GM19468 (cell line): ENCODE measurements around the gene PSORS1C1.
"Not testable (repeated sequence)": the region's sequence is repeated elsewhere in the genome, so short reads cannot be mapped to it uniquely, and the experiment has no call there.

Experiments
- ATAC-seq: cut with Tn5 transposase; IDR thresholded peaks from one replicate; pipeline ENCODE4 v1.9.1; 2021; ENCODE audit warnings: mild to moderate bottlenecking, moderate library complexity, moderate number of reproducible peaks; ENCODE audit not compliant: unreplicated experiment; ENCODE audit errors: extremely low read depth

The PSORS1C1 gene

DNA sequence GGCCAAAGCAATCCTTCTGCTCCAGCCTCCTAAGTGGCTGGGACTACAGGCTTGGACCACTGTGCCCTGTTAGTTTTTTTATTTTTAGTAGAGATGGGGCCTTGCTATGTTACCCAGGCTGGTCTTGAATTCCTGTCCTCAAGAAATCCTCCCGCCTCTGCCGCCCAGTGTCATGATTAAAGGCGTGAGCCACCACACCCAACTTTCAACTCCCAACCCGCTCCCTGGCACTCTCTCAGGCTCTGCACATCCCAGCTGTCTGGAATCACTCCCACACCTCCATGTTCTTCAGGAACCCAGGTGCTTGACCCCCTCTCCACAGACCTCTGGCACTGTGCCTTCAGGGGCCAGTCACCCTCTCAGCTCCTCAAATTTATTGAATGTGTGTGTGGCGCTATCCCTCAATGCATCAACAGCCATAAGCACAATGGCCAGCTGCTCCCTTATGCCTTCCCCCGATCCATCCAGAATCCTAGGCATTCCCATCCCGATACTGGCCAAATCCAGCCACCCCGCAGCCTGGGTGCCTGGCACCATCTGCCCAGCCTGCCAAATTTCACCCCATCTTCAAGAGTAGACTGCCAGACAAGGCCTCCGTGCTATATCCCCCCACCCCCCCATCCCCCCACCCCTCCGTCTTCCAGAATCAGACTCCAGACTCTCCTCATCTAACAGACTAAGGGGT is 56.5 kb downstream of the PSORS1C1 start:
- no peak for ATAC-seq

DNA sequence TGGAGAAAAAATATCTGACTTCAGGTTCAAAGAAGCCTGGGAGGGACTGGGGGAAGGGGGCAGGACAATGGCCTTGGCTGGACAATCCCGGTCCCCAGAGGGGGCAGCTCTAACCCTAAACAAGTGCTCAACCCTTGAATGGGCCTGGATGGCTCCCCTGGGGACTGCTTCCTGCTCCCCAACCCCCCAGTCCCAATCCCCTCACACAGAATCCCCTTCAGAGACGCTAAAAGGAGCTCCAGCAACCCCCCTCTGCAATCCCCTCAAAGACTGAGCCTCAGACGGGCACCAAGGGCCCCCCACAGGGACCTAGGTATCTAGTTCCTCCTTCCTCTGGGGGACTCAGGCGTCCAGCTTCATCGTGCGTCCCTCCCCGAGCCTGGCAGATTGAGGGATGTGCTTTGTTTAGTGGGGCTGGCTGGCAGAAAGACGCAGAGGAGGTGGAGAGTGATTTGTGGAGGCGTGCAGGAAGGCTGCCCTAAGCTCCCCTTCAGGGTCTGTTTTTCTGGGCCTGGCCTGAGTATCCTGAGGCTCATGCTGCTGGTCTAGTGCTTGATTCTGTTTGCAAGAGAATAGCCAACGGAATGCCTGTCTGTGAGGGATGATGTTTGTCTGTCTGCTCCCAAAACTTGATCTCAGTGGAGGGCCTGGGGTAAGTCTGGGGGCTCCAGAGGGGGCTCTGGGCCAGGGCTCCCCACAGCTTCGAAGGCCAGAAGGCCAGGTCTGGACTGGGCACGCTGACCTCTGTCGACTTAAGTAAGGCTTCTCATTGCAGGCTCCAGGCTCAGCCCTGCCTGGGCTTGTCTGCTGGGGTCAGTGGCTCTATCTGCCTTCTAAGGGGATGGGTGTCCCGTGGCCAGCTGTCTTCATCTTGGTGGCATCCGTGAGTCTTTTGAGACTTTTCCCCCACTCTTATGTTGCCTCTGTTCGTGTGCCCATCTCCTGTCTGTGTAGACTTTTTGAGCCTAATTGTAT is 57.6 kb downstream of the PSORS1C1 start:
- ATAC-seq: no peak

DNA sequence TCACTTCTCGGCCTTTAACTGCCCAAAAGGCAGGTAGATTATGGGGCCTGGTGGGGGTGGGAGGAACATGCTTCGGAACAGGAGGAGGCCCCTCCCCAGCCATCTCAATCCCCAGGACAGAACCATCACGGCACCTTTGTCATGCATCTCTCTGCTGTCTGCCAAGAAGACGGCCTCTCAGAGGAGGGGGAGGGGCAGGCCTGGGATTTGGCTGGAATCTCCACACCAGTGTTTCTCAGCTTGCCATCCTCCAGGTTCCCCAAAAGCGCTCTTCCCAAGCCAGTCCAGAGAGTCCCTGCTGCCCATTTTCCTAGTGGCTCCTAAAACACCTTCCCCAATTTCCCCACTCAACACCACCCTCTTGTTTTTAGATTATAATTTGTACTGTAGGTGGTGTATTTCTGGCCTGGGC is 58.4 kb downstream of the PSORS1C1 start:
- ATAC-seq: no peak

DNA sequence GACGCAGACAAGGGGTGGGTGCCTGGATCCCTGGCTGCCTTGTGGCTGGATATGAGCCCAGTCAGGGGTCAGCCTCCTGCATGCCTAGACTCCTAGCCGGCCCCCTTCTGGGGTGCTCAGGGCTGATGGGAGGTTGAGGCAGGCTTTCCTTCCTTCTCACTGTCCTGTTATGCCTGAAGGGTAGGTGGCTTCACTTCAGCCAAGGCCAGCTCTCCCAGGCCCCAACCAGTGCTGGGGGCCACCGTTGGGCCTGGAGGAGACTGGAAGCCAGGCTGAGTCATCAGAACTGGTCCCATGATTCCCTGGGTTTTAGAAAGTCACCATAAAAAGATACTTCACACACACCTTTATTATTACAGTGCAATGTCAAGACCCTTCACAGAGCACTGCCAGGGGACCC is 58.8 kb downstream of the PSORS1C1 start:
- no peak for ATAC-seq

DNA sequence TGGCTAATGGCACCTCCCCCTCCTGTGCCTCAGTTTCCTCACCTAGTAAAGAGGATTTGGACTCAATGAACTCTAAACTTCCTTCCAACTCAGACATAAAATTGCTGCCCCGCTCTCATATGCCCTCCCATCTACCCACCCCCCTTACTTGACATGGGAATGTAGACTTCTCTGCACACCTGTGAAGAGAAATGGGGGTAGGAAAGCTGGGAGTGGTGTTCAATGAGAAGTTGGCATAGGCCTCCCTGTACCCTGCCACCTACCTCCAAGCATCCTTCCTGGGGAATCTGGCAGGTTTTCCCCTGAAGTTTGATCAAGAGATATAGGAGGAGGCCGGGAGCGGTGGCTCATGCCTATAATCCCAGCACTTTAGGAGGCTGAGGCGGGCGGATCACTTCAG is 59.8 kb downstream of the PSORS1C1 start:
- no peak for ATAC-seq

DNA sequence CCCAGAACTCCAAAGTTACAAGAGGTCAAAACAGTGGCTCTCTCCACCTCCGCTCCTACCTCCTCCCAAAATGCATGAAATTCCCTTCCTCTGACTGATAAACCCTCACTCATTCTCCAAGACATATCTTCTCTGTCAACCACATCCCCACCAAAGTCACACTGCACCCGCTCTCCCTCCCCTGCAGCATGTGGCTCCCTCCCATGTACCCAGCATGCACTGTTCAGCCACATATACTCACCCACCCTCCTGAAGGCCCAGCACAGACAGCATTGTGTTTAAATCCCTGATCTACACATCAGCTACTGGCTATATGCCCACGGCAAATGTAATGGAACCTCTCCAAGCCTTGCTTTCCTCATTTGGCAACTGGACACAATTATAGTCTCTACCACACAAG is 61.4 kb downstream of the PSORS1C1 start:
- ATAC-seq: no peak

DNA sequence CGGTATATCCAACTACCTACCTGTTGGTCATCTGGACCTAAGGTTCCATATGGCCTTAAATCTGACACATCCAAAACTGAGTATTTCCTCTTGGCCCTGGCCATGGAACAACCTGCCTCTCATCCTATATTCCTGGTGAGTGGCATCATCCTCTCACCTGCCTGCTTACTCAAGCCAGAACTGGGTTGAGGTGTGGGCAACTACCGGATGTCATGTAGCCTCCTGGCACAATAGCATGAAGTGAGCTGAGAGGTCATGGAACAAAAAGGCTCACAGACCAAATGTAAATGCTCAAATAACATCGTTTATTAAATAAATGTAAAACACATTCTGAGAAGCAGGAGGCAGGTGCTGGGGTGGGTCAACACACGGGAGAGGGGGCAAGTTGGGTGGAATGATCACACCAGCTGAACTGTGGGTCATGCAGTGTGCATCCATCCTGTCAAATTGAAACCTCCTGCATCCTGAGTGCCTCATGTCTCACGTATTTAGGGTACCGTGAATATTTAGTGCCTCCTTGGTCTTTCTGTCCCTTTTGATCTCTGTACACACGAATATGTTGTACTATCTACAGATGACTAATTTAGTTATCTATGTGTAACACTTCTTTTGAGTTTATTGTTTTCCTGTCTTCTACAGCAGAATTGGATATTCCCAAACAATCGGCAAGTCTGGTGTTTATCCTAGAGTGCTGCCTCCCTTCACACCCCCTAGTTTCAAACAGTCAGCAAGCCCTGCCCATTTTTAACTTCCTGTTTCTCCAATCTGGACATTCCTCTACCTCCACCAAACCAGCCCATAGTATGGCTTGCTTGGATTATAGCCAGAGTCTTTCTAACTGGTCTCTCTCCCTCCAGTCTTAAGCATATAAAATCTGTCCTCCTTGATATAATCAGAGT is 63.8 kb downstream of the PSORS1C1 start:
- ATAC-seq: no peak

DNA sequence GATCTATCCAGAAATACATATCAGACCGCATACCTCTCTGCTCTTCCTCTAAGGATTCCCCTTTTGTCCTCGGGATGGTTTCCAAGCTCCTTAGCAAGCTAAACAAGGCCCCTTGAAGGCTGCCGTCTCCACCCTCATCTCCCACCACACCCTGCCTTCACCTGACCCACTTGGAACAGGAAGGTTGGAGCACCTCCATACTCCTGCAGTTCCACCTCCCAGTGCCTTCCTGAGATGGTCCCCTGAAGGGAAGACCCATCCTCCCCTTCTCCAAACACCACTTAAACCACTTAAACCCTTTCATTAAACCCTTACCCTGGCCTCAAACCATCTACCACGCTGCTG is 64.4 kb downstream of the PSORS1C1 start:
- ATAC-seq: no peak

DNA sequence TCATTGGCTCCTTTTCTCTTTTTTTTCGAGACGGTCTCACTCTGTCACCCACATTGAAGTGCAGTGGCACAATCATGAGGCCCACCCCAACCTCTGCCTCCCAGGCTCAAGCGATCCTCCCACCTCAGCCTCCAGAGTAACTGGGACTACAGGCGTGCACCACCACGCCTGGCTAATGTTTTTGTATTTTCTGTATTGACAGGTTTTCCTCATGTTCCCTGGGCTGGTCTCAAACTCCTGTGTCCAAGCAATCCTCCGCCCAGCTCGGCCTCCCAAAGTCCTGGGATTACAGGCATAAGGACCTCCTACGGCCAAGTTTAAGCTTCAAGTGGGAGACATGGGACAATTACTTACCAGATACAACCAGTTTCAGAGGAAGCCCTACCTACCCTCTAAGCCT is 65.3 kb downstream of the PSORS1C1 start:
- no peak for ATAC-seq

DNA sequence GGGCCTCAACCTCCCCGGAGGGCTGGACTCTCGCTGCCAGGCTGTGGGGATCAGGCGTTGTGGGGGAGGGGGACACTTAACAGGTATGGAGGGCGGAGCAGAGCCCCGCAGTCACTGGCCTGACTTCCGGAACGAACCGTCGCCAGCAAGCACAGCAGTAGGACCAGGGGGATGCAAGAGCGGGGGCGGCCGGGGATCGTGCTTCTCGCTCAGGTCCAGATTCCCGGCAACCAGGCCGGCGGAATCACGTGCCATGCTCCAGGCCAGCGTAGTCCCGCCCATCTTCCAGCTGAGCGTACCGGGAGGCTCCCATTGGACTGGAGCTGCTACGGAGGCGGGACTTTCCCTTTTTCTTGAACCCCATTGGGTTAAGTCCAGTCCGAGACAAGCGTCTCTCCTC is 65.9 kb downstream of the PSORS1C1 start:
- ATAC-seq: no peak

DNA sequence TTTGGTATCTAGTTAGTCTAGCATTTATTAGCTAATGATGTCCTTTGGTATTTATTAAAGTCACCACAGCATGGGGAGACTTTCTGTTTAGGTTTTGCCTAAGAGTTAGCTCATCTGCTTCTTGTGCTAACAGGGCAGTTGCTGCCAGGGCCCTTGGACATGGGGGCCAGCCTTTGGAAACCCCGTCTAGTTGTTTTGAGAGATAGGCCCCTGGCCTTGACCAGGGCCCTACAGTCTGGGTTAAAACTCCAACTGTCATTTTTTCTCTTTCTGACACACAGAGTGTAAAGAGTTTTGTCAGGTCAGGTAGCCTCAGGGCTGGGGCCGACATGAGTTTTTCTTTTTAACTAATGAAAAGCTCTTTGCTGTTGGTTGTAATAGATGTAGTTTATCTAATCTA is 68.7 kb downstream of the PSORS1C1 start:
- ATAC-seq: not testable (repeated sequence)

DNA sequence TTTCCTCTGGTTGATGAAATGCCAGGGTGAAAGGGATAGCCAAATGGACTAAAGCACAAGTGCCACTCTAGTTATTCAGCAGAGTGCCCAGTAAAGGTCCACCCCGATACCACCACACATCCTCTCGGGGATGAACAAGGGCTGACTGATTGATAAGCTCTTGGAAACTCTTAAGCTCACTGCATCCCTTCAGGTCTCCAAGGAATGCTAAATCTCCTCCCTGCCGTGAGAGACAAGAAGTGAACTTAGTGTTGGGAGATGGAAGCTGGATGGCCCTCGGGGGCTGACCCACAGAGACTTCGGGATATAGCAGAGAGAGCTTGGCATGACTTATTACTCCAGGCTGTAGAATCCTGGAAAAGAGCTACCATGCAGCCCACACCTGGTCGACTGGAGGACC is 69.3 kb downstream of the PSORS1C1 start:
- ATAC-seq: not testable (repeated sequence)

DNA sequence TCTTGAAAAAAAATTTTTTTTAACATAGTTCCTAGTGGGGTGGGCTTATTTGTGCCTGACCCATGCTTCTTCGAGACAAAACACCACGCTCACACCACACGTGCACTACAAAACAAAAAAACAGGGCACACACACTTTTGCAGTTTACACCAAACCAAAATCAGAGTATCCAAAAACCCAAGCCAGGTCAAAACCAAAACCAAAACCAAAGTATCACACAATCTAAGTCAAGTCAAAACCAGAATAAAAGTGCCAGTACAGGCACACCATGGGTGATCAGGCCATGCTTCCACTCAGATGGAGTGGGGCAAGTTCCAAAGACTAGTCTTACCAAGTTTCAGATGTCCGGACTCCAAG is 71.1 kb downstream of the PSORS1C1 start:
- ATAC-seq: not testable (repeated sequence)

DNA sequence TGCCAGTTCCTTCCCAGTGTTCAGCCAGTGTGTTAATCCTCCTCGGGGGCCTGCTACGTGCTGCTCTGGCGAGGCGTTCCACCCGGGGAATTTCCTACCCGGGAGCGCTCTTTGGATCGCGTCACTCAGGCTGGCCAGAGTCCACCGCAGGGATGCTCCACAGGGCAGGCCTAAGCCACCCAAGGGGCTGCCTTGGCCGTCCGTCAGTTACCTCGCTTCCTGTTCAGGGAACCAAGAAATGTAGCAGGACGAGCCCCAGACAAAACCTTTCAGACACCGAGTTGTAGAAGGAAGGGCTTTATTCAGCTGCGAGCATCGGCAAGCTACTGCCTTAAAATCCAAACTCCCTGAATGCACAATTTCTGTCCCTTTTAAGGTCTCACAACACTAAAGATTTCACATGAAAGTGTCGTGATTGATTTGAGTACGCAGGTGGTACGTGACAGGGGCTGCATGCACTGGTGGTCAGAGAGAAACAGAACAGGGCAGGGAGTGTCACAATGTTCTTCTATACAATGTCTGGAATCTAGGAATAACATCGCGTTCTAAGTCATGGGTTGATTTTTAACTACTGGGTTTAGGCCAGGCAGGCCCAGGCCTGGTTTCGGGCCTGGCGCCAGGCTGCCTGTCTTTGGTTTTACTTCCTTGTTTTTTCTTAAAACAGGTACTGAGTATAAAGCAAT is 71.6 kb downstream of the PSORS1C1 start:
- ATAC-seq: no peak

DNA sequence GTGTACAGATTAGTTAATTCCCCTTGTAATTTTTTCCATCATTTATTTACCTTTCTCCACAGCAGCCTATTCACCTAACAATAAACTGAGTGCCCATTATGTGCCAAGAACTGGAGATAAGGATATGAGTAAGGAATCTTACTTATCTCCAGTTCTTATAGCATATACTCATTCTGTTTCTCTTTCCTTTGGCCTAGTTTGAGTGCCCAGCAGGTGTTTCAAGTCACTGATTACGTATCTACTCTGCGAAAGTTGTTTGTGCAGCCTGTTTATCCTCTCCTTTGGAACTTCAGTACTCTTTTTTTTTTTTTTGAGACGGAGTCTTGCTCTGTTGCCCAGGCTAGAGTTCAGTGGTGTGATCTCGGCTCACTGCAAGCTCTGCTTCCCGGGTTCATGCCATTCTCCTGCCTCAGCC is 73.2 kb downstream of the PSORS1C1 start:
- ATAC-seq: no peak

DNA sequence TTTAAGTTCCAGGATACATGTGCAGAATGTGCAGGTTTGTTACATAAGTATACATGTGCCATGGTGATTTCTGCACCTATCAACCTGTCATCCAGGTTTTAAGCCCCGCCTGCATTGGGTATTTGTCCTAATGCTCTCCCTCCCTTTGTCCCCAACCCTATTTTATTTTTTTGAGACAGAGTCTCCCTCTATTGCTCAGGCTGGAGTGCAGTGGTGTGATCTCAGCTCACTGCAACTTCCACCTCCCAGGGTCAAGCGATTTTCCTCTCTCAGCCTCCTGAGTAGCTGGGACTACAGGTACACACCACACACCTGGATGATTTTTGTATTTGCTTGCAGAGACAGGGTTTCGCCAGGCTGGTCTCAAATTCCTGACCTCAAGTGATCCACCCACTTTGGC is 74.6 kb downstream of the PSORS1C1 start:
- not testable (repeated sequence) for ATAC-seq
